Measurements from ENCODE around the gene SH2D2A. TPM values are rescaled to one million over a fixed set of nuclear protein-coding genes. Genes with fewer than 3 reads are reported as not detected.
A peak's percentile ranks its signal among the peaks of the same experiment; 100 is the strongest.

Gene SH2D2A
- total and polyA plus RNA-seq, 8 donors: 0.36 to 4.4 (median 0.69) TPM

DNA sequence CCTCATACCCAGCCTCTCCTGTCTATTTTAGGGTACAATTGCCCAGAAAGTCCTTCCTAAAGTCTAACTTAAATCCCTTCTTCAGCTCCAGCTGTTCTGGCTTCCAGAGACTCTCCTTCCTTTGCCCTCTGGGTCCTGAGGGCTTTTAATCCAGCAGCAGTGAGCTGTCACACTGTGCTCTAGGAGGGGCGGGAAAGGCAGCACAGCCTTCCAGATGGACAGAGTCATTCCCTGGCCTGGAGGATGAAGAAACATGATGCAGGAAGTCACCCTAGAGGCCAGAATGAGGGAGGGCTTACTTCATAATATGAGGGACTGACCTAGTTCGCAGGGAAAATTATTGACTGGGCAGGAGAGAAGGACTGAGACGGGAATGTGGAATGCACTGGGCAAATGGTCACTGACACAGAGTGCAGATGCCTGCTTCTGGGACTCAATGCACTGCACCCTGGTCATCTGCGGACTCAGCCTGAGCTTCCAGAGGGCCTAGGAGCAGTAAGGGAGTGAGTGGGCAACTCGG is 1.3 kb downstream of the SH2D2A start:
- ATAC-seq: peak; percentile 13

GRCh38 chr1:156814571-156815260 is 1.9 kb downstream of the SH2D2A start:
- TF ChIP-seq CTCF (IDR thresholded peaks at IDR 0.05): no peak
- DNase-seq (peak in 1 of 4 donors; percentile 72), ATAC-seq (peak; percentile 4)
- Histone ChIP-seq H3K36me3 (no peaks in the 10 kb centered on the region), H3K27ac (no peak overlapping the region), H3K4me1 (peaks cover 10 to 28% of the 10 kb centered on the region in 2 donors), H3K9me3 (no peaks in the 10 kb centered on the region), H3K4me3 (peak overlapping the region in 1 of 2 donors; percentile 39), H3K27me3 (peaks cover 0 to 29% of the 10 kb centered on the region in 2 donors)
- intact Hi-C loops (cut with DNase I): no loop called here

More for the DNA sequence above, 1.3 kb downstream of the SH2D2A start:
- Histone ChIP-seq H3K4me1 (peaks cover 10 to 28% of the 10 kb centered on the region in 2 donors), H3K27ac (no peak overlapping the region), H3K4me3 (peak overlapping the region in 1 of 2 donors; percentile 39), H3K36me3 (no peaks in the 10 kb centered on the region), H3K27me3 (peaks cover 0 to 29% of the 10 kb centered on the region in 2 donors), H3K9me3 (no peaks in the 10 kb centered on the region)
- intact Hi-C loops (cut with DNase I): no loop called here
- peak in 1 of 4 donors; percentile 72 for DNase-seq
- TF ChIP-seq CTCF (IDR thresholded peaks at IDR 0.05): no peak

DNA sequence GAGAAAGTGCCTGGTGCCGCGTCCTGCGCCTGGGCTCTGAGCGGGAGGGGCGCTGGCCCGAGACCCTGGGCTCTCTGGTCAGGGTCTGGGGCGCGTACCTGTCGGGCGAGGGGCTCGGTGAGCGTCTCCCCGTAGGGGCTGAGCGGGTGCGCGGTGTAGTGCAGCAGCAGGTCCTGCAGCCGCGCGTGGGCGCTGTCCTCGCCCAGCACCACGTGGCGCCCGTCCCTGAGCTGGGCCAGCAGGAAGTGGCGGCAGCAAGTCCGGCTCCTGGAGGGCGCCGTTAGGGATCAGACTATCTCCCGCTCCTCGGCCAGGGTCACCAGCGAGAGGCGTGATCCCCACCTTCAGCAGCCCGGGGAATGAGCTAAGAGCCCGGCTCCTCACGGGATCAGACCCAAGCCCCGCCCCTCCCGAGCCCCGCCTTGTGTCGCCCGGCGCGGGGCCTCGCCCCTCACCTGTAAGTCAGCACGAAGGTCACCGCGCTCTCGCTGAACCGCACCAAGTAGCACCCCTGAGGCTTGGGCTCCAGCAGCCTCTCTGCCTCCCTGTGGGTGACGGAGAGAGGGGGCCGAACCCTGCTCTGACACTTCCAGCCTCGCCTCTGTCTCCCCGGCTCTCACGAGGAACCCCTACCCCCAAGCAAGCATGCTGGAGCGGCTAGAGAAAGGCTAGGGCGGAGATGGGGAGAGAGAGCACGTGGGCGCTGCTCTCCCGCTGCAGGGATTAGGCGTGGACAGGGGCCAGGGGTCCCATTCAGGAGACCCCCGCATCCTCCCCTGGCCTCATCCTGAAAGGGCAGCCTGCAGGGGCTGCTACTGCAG is 2.7 kb downstream of the SH2D2A start:
- DNase-seq (peak in 3 of 4 donors; percentile 65 to 93 (median 66)), ATAC-seq (peak; percentile 90)
- Histone ChIP-seq H3K4me1 (peaks cover 10 to 28% of the 10 kb centered on the region in 2 donors), H3K27me3 (peaks cover 0 to 29% of the 10 kb centered on the region in 2 donors), H3K36me3 (no peaks in the 10 kb centered on the region), H3K9me3 (no peaks in the 10 kb centered on the region), H3K27ac (no peak overlapping the region), H3K4me3 (peak overlapping the region; percentile 35 to 39)
- TF ChIP-seq CTCF (IDR thresholded peaks at IDR 0.05): peak; percentile 46
- intact Hi-C loops (cut with DNase I): no loop called here

GRCh38 chr1:156813298-156813697 is 3.4 kb downstream of the SH2D2A start:
- Histone ChIP-seq H3K4me3 (peak overlapping the region; percentile 35 to 39), H3K4me1 (peaks cover 10 to 28% of the 10 kb centered on the region in 2 donors), H3K27ac (no peak overlapping the region), H3K36me3 (no peaks in the 10 kb centered on the region), H3K27me3 (peaks cover 0 to 29% of the 10 kb centered on the region in 2 donors), H3K9me3 (no peaks in the 10 kb centered on the region)
- no peak for ATAC-seq
- no peak for DNase-seq
- no peak for TF ChIP-seq CTCF (IDR thresholded peaks at IDR 0.05)
- intact Hi-C loops (cut with DNase I): no loop called here
